H1 (cell line): ENCODE data around the gene FGFRL1. TPM values are rescaled to one million over a fixed set of nuclear protein-coding genes. Genes with fewer than 3 reads are reported as not detected.

ENCODE experiments used
- CTCF ChIA-PET: fragments of 300-600 bp; sonication (Branson Sonifier 250); formaldehyde crosslinking; loops from one replicate; lab custom pipeline; 2021; ENCODE audit not compliant: partially characterized antibody; lab: Charles Lee
- POLR2A ChIA-PET: fragments of 300-600 bp; sonication (Branson Sonifier 250); formaldehyde crosslinking; loops from one replicate; lab custom pipeline; 2021; ENCODE audit warnings: inconsistent platforms; ENCODE audit not compliant: partially characterized antibody; lab: Charles Lee
- DNase-seq, 2 experiments: peaks; one replicate each; pipeline versions ENCODE4 v3.0.0 to v3.0.0-alpha.2; 2010 to 2022; ENCODE audit warnings: low spot score in 2 of 2, low read depth in 1 of 2, mixed read lengths in 1 of 2
- FAIRE-seq: peaks from 2 replicates; lab custom pipeline; 2011; peaks lifted over from hg19 to GRCh38; lab: Jason Lieb, UNC
- H2AFZ ChIP-seq: 2 replicates; pipeline ENCODE4 v1.8.1; 2012; ENCODE audit warnings: low read length, inconsistent platforms
- H2AK5ac ChIP-seq: 2 replicates; pipeline ENCODE4 v1.6.1; 2013; ENCODE audit warnings: low read depth, low read length
- H2BK120ac ChIP-seq: replicated peaks from 2 replicates; pipeline ENCODE3; 2013; ENCODE audit warnings: low read depth, low read length, inconsistent platforms
- H2BK12ac ChIP-seq: 2 replicates; pipeline ENCODE4 v1.6.1; 2013; ENCODE audit warnings: low read depth, low read length
- H2BK15ac ChIP-seq: 2 replicates; pipeline ENCODE4 v1.6.1; 2013; ENCODE audit warnings: low read length
- H2BK20ac ChIP-seq: 2 replicates; pipeline ENCODE4 v1.6.1; 2013; ENCODE audit warnings: low read length
- H2BK5ac ChIP-seq: 2 replicates; pipeline ENCODE4 v1.6.1; 2013; ENCODE audit warnings: low read depth, low read length
- H3K14ac ChIP-seq: 2 replicates; pipeline ENCODE4 v1.6.1; 2013; ENCODE audit warnings: inconsistent platforms; ENCODE audit not compliant: insufficient read length
- H3K18ac ChIP-seq: 2 replicates; pipeline ENCODE4 v1.6.1; 2013; ENCODE audit warnings: low read length; ENCODE audit errors: extremely low read depth
- H3K23ac ChIP-seq: 2 replicates; pipeline ENCODE4 v1.6.1; 2013; ENCODE audit warnings: inconsistent platforms; ENCODE audit not compliant: insufficient read length
- H3K23me2 ChIP-seq: 2 replicates; pipeline ENCODE4 v1.6.1; 2013; ENCODE audit warnings: low read depth, low read length
- H3K27ac ChIP-seq: 2 replicates; pipeline ENCODE4 v1.6.1; 2011; ENCODE audit warnings: low read depth, low read length, inconsistent platforms
- H3K27me3 ChIP-seq, 4 experiments: replicated peaks in 1 of 4; 1 replicate in 1 of 4; 2 replicates in 3 of 4; pipeline versions ENCODE4 v1.6.1 to v1.8.1; 2011 to 2013; ENCODE audit warnings: low read length in 3 of 4, mild to moderate bottlenecking in 3 of 4, inconsistent platforms in 2 of 4, mixed read lengths in 2 of 4, moderate library complexity in 1 of 4; ENCODE audit not compliant: control insufficient read depth in 3 of 4, insufficient read depth in 3 of 4; ENCODE audit errors: extremely low read depth in 1 of 4
- H3K36me3 ChIP-seq, 4 experiments: 2 replicates each; pipeline versions ENCODE4 v1.6.1 to v1.8.1; 2011 to 2013; ENCODE audit warnings: mild to moderate bottlenecking in 4 of 4, low read length in 3 of 4, moderate library complexity in 2 of 4, control low read depth in 1 of 4, inconsistent platforms in 1 of 4; ENCODE audit not compliant: insufficient read depth in 4 of 4, control insufficient read depth in 2 of 4
- H3K4ac ChIP-seq: replicated peaks from 2 replicates; pipeline ENCODE3; 2013; ENCODE audit warnings: low read length, low read depth, mixed read lengths, inconsistent platforms; ENCODE audit not compliant: insufficient read length
- H3K4me1 ChIP-seq, 4 experiments: replicated peaks in 1 of 4; 1 replicate in 1 of 4; 2 replicates in 3 of 4; pipeline versions ENCODE4 v1.6.1 to v1.8.1; 2011 to 2013; ENCODE audit warnings: low read length in 3 of 4, inconsistent platforms in 2 of 4, mixed read lengths in 1 of 4; ENCODE audit not compliant: insufficient read depth in 4 of 4, control insufficient read depth in 3 of 4
- H3K4me2 ChIP-seq, 2 experiments: 2 replicates each; pipeline versions ENCODE4 v1.6.1 to v1.8.1; 2011 to 2013; ENCODE audit warnings: low read depth in 2 of 2, low read length in 2 of 2, control low read depth in 1 of 2, inconsistent platforms in 1 of 2, mild to moderate bottlenecking in 1 of 2; ENCODE audit not compliant: insufficient read depth in 1 of 2
- H3K4me3 ChIP-seq, 4 experiments: fragments of 200-600, 300-600 bp in 1 of 4; sonication (generic), shearing (Covaris generic), sonication (Bioruptor Twin) in 1 of 4; 2 replicates each; pipeline versions ENCODE4 v1.5.1 to v1.8.1; 2011 to 2016; ENCODE audit warnings: low read length in 4 of 4, low read depth in 3 of 4, control low read depth in 2 of 4, inconsistent platforms in 2 of 4, mild to moderate bottlenecking in 2 of 4, mixed read lengths in 1 of 4, moderate library complexity in 1 of 4; ENCODE audit not compliant: insufficient read depth in 2 of 4; ENCODE audit errors: extremely low read depth in 1 of 4
- H3K56ac ChIP-seq: replicated peaks from 2 replicates; pipeline ENCODE3; 2013; ENCODE audit warnings: low read depth, mild to moderate bottlenecking, mixed read lengths, low read length, inconsistent platforms; ENCODE audit not compliant: insufficient read length
- H3K79me1 ChIP-seq: 2 replicates; pipeline ENCODE4 v1.6.1; 2013; ENCODE audit warnings: low read depth, low read length, control low read depth
- H3K79me2 ChIP-seq, 2 experiments: 2 replicates each; pipeline versions ENCODE4 v1.6.1 to v1.8.1; 2012 to 2013; ENCODE audit warnings: low read length in 2 of 2, mild to moderate bottlenecking in 2 of 2, inconsistent platforms in 1 of 2; ENCODE audit not compliant: insufficient read depth in 2 of 2, control insufficient read depth in 1 of 2
- H3K9ac ChIP-seq, 4 experiments: replicated peaks in 1 of 4; 1 replicate in 1 of 4; 2 replicates in 3 of 4; pipeline versions ENCODE4 v1.6.1 to v1.8.1; 2011 to 2013; ENCODE audit warnings: low read depth in 3 of 4, low read length in 3 of 4, control low read depth in 2 of 4, mild to moderate bottlenecking in 2 of 4, moderate library complexity in 2 of 4, inconsistent platforms in 1 of 4; ENCODE audit errors: extremely low read depth in 1 of 4
- H3K9me3 ChIP-seq, 2 experiments: 2 replicates each; pipeline versions ENCODE4 v1.6.1 to v1.8.1; 2012 to 2013; ENCODE audit warnings: mild to moderate bottlenecking in 2 of 2, moderate library complexity in 2 of 2, control low read depth in 1 of 2, inconsistent platforms in 1 of 2, low read depth in 1 of 2, low read length in 1 of 2, mixed read lengths in 1 of 2; ENCODE audit not compliant: insufficient read depth in 2 of 2
- H4K20me1 ChIP-seq, 2 experiments: replicated peaks in 1 of 2; 2 replicates each; pipeline versions ENCODE3 to v1.8.1; 2011 to 2013; ENCODE audit warnings: inconsistent platforms in 2 of 2, low read length in 2 of 2, mild to moderate bottlenecking in 1 of 2; ENCODE audit not compliant: insufficient read depth in 2 of 2, control insufficient read depth in 1 of 2
- H4K5ac ChIP-seq: 2 replicates; pipeline ENCODE4 v1.6.1; 2013; ENCODE audit warnings: low read length, low read depth, mixed read lengths, inconsistent platforms; ENCODE audit not compliant: insufficient read length
- H4K8ac ChIP-seq: 2 replicates; pipeline ENCODE4 v1.8.0; 2013; ENCODE audit warnings: mild to moderate bottlenecking, moderate library complexity, low read length, inconsistent platforms; ENCODE audit not compliant: insufficient read depth; ENCODE audit errors: extremely low read depth
- H4K91ac ChIP-seq: replicated peaks from 2 replicates; pipeline ENCODE3; 2013; ENCODE audit warnings: low read length, mixed read lengths, inconsistent platforms; ENCODE audit not compliant: insufficient read length
- BCL11A ChIP-seq, 2 experiments: IDR thresholded peaks; one replicate each; pipeline ENCODE4 v1.6.1; 2011; ENCODE audit warnings: low read depth in 2 of 2, low read length in 2 of 2, mild to moderate bottlenecking in 2 of 2
- CHD1 ChIP-seq: IDR thresholded peaks from 2 replicates; pipeline ENCODE4 v1.6.1; 2012; ENCODE audit warnings: low read depth, low read length, improper control_type of control experiment
- CTCF ChIP-seq, 3 experiments: IDR thresholded peaks; 1 replicate in 2 of 3; 2 replicates in 1 of 3; pipeline versions ENCODE4 v1.5.1 to v1.6.1; 2011; ENCODE audit warnings: low read length in 3 of 3, mild to moderate bottlenecking in 3 of 3, inconsistent platforms in 2 of 3, low read depth in 1 of 3, moderate library complexity in 1 of 3; ENCODE audit not compliant: insufficient read depth in 1 of 3; ENCODE audit errors: control extremely low read depth in 1 of 3
- EZH2 ChIP-seq: fragments of 200-600 bp; sonication (generic); IDR thresholded peaks from 2 replicates; pipeline ENCODE4 v1.7.1; 2012; ENCODE audit warnings: low read depth, mild to moderate bottlenecking, moderate library complexity, low read length, inconsistent platforms; ENCODE audit not compliant: severe bottlenecking
- RAD21 ChIP-seq, 2 experiments: IDR thresholded peaks in 1 of 2; conservative IDR thresholded peaks in 1 of 2; 2 replicates each; pipeline ENCODE4 v1.6.1; 2011; ENCODE audit warnings: low read depth in 2 of 2, low read length in 2 of 2, improper control_type of control experiment in 1 of 2, inconsistent platforms in 1 of 2, mild to moderate bottlenecking in 1 of 2, moderate library complexity in 1 of 2
- SIX5 ChIP-seq: IDR thresholded peaks from 2 replicates; pipeline ENCODE4 v1.6.1; 2011; ENCODE audit warnings: mild to moderate bottlenecking, low read depth, low read length
- TAF1 ChIP-seq: IDR thresholded peaks from 2 replicates; pipeline ENCODE4 v1.6.1; 2011; ENCODE audit warnings: mild to moderate bottlenecking, low read depth, low read length
- ZNF274 ChIP-seq: IDR thresholded peaks from 2 replicates; pipeline ENCODE4 v1.7.0; 2012; ENCODE audit warnings: low read length, borderline replicate concordance; ENCODE audit errors: extremely low read depth
- WGBS, 2 experiments: shearing (Covaris generic) in 1 of 2; methylation state at CpG; one replicate each; pipeline versions ENCODE4 v1.1.6 to v1.1.7; 2013 to 2015; ENCODE audit warnings: low lambda C conversion rate in 2 of 2, mixed read lengths in 2 of 2, inconsistent platforms in 1 of 2, low coverage in 1 of 2, missing lambda C conversion rate in 1 of 2; ENCODE audit not compliant: insufficient replicate concordance in 2 of 2, insufficient coverage in 1 of 2, insufficient read length in 1 of 2; ENCODE audit errors: extremely low coverage in 1 of 2, missing lambda C conversion rate in 1 of 2; 5-methylcytosine and 5-hydroxymethylcytosine counted together
- polyA plus RNA-seq, 7 experiments: library from polyadenylated mRNA; depleted of rRNA in 3 of 7; stranded (reverse) in 5 of 7; unstranded in 2 of 7; fragments of >200 nt in 5 of 7; fragments of 200-250 nt in 2 of 7; gene quantifications; 1 replicate in 5 of 7; 2 replicates in 1 of 7; 4 replicates in 1 of 7; pipeline versions ENCODE4 v1.2.1 to v1.2.3, GENCODE V29; 2011 to 2013; ENCODE audit warnings: missing spikeins in 2 of 7, mixed read lengths in 2 of 7
- total RNA-seq: library from RNA; stranded (reverse); fragmentation: NEBNext Ultra II Directional; extraction: Animal tissue kit (Norgen Biotek cat#: 25700); gene quantifications from 2 replicates; pipeline ENCODE4 v1.2.1, GENCODE V29; 2021

FGFRL1 gene
- total and polyA plus RNA-seq, 2 of the 8 experiments (the other 6 are each of a cell fraction or from before 2014, with no cell fraction given), result 18.9 to 34.6 TPM

- peaks cover 5% of the 10 kb centered on the region; the same call in 1 of the 2 replicates for H3K23me2 ChIP-seq
- peak overlapping the region; percentile 62 to 75 for H3K4me2 ChIP-seq
- no peaks in the 10 kb centered on the region for H3K79me2 ChIP-seq
- no peak overlapping the region for H4K8ac ChIP-seq
- H3K4me1 ChIP-seq, result peaks cover 0 to 3% (median 1%) of the 10 kb centered on the region in 4 experiments; a peak in 4 of 7 replicates
- no peak overlapping the region for H3K23ac ChIP-seq
- H2AFZ ChIP-seq, result 0 out of 2 replicates have a peak overlapping the region, but pooled peaks have one; percentile 55
- H3K18ac ChIP-seq, result peak overlapping the region; percentile 9
- H2AK5ac ChIP-seq, result no peak overlapping the region
- peaks cover 0 to 21% (median 14%) of the 10 kb centered on the region in 4 experiments; a peak in 6 of 7 replicates for H3K27me3 ChIP-seq
- no peak overlapping the region for H4K91ac ChIP-seq
- no peak overlapping the region for H2BK12ac ChIP-seq
- H2BK20ac ChIP-seq, result no peak overlapping the region
- H3K36me3 ChIP-seq, result no peaks in the 10 kb centered on the region; a peak in 1 of 8 replicates
- no peaks in the 10 kb centered on the region for H3K79me1 ChIP-seq
- CTCF ChIA-PET, result interaction anchor here (0.7 to 1.4 kb wide), 3 partner anchors 51 to 183 kb away, joined by 4 read pairs; no protein-coding TSS in a partner anchor
- H3K4ac ChIP-seq, result no peak overlapping the region
- peaks cover 2 to 6% of the 10 kb centered on the region in 2 experiments for H4K20me1 ChIP-seq
- no peak overlapping the region for H3K14ac ChIP-seq
- POLR2A ChIA-PET, result interaction anchor here (0.6 kb wide), 1 partner anchor 177 kb away, joined by 3 read pairs; no protein-coding TSS in a partner anchor
- H3K27ac ChIP-seq, result no peak overlapping the region
- FAIRE-seq (peak; percentile 45), DNase-seq (peak in 1 of 2 experiments; percentile 87)
- H2BK5ac ChIP-seq, result no peak overlapping the region
- H2BK120ac ChIP-seq, result no peak overlapping the region
- peak overlapping the region in 2 of 4 experiments; percentile 14 to 50; a peak in 5 of 8 replicates for H3K4me3 ChIP-seq
- H2BK15ac ChIP-seq, result no peak overlapping the region
- no peak overlapping the region for H3K56ac ChIP-seq
- no peak overlapping the region for H4K5ac ChIP-seq
- 25% methylated on average over 22 of the region's 23 CpGs; no CpG with 5 or more reads in 1 of the 2 experiments for WGBS, 2 experiments
- no peaks in the 10 kb centered on the region for H3K9me3 ChIP-seq
- no peak overlapping the region; a peak in 1 of 7 replicates for H3K9ac ChIP-seq
- TF ChIP-seq BCL11A (IDR thresholded peaks at IDR 0.05; ENCODE audit: low read depth in 2 of 2, low read length in 2 of 2), result no peak
- no peak for TF ChIP-seq CHD1
- TF ChIP-seq SIX5, result no peak
- no peak for TF ChIP-seq ZNF274
- TF ChIP-seq CTCF (IDR thresholded peaks at IDR 0.05; ENCODE audit: control extremely low read depth in 1 of 3, insufficient read depth in 1 of 3, low read depth in 1 of 3, low read length in 3 of 3), result 0 out of 4 replicates have a peak, but pooled peaks of 1 of the 3 experiments have one; percentile 4
- peak in 1 of 2 experiments; percentile 13; a peak in 1 of 4 replicates for TF ChIP-seq RAD21 (IDR thresholded peaks at IDR 0.05 in 1 of 2, conservative IDR thresholded peaks at IDR 0.05 in 1 of 2; ENCODE audit: low read depth in 2 of 2, low read length in 2 of 2)
- no peak for TF ChIP-seq EZH2
- peak; percentile 47; the same call in 1 of the 2 replicates for TF ChIP-seq TAF1
These were observed 26.1 kb upstream of the FGFRL1 start for GRCh38 chr4:985123-985830.
